ENCODE measurements around the gene ZNF737. TPM values are rescaled to one million over a fixed set of nuclear protein-coding genes. Genes with fewer than 3 reads are reported as not detected.
"Not testable (repeated sequence)": the region's sequence is repeated elsewhere in the genome, so short reads cannot be mapped to it uniquely, and the experiment has no call there.

Gene ZNF737
- 10 to 100 TPM; 10.3 to 49.7 (median 31.9) TPM for polyA plus RNA-seq (ENCODE audit: low read depth in 6 of 6)

- peak; percentile 86 for DNase-seq
- Mint-ChIP-seq H3K4me3 (peak within 1 kb of the TSS; percentile 96 to 100 (median 99)), H3K9me3 (peaks cover 0 to 74% (median 61%) of the 10 kb centered on the region in 7 donors), H3K27me3 (no peaks in the 10 kb centered on the region), H3K36me3 (peaks cover 40 to 43% of the 10 kb centered on the region in 2 donors), H3K4me1 (peaks cover 16 to 39% (median 28%) of the 10 kb centered on the region in 3 donors), H3K27ac (peak within 1 kb of the TSS; percentile 98 to 100 (median 100))
- peak; percentile 81 to 83 for ATAC-seq (ENCODE audit: low read depth in 2 of 2)
Measured at GRCh38 chr19:20565321-20566018, at the start of gene ZNF737. Gene ZNF737, minus strand, starts transcription at chr19:20565781. Its CDS starts 141 bp downstream, at chr19:20565640.

GRCh38 chr19:20614971-20615370, 49.4 kb upstream of the ZNF737 start:
- H3K9me3 Mint-ChIP-seq = peaks cover 17 to 85% (median 58%) of the 10 kb centered on the region in 7 donors
- not testable (repeated sequence) for H3K27ac Mint-ChIP-seq; H3K4me1 Mint-ChIP-seq; ATAC-seq (ENCODE audit: low read depth in 2 of 2); H3K27me3 Mint-ChIP-seq; DNase-seq; H3K4me3 Mint-ChIP-seq
- H3K36me3 Mint-ChIP-seq = peaks cover 20 to 22% of the 10 kb centered on the region in 2 donors

GRCh38 chr19:20612711-20613316, 47.2 kb upstream of the ZNF737 start:
- peaks cover 17 to 87% (median 51%) of the 10 kb centered on the region in 7 donors for H3K9me3 Mint-ChIP-seq

GRCh38 chr19:20611866-20612265, 46.3 kb upstream of the ZNF737 start:
- peaks cover 20 to 22% of the 10 kb centered on the region in 2 donors for H3K36me3 Mint-ChIP-seq
- H3K4me1 Mint-ChIP-seq = no peaks in the 10 kb centered on the region
- no peaks in the 10 kb centered on the region for H3K27me3 Mint-ChIP-seq
- H3K9me3 Mint-ChIP-seq = peaks cover 17 to 85% (median 42%) of the 10 kb centered on the region in 7 donors
- H3K27ac Mint-ChIP-seq = no peak overlapping the region
- DNase-seq = no peak
- ATAC-seq (ENCODE audit: low read depth in 2 of 2) = no peak
- no peak overlapping the region for H3K4me3 Mint-ChIP-seq

More at GRCh38 chr19:20612711-20613316, 47.2 kb upstream of the ZNF737 start:
- Mint-ChIP-seq H3K4me3 (peak overlapping the region in 1 of 8 donors; percentile 12), H3K27ac (peak overlapping the region in 1 of 6 donors; percentile 22), H3K4me1 (no peaks in the 10 kb centered on the region), H3K36me3 (peaks cover 20 to 22% of the 10 kb centered on the region in 2 donors), H3K27me3 (no peaks in the 10 kb centered on the region)
- DNase-seq (no peak), ATAC-seq (ENCODE audit: low read depth in 2 of 2) (no peak)

GRCh38 chr19:20607943-20608342, 42.4 kb upstream of the ZNF737 start:
- no peaks in the 10 kb centered on the region for H3K4me1 Mint-ChIP-seq
- no peaks in the 10 kb centered on the region for H3K27me3 Mint-ChIP-seq
- ATAC-seq (ENCODE audit: low read depth in 2 of 2) (no peak), DNase-seq (no peak)
- H3K9me3 Mint-ChIP-seq = peaks cover 6 to 62% (median 32%) of the 10 kb centered on the region in 7 donors
- no peak overlapping the region for H3K4me3 Mint-ChIP-seq
- peaks cover 9 to 15% of the 10 kb centered on the region in 2 donors for H3K36me3 Mint-ChIP-seq
- no peak overlapping the region for H3K27ac Mint-ChIP-seq

- DNase-seq = no peak
- Mint-ChIP-seq H3K27me3 (no peaks in the 10 kb centered on the region), H3K4me1 (peaks cover 12 to 30% (median 16%) of the 10 kb centered on the region in 3 donors), H3K27ac (no peak overlapping the region), H3K4me3 (no peak overlapping the region), H3K9me3 (peaks cover 0 to 88% (median 81%) of the 10 kb centered on the region in 7 donors), H3K36me3 (peaks cover 53 to 67% of the 10 kb centered on the region in 2 donors)
- no peak for ATAC-seq (ENCODE audit: low read depth in 2 of 2)
Measured at GRCh38 chr19:20558571-20558970, 7.0 kb downstream of the ZNF737 start.

- Mint-ChIP-seq H3K9me3 (peaks cover 0 to 88% (median 86%) of the 10 kb centered on the region in 7 donors), H3K4me1 (peaks cover 11 to 27% (median 16%) of the 10 kb centered on the region in 3 donors), H3K27me3 (no peaks in the 10 kb centered on the region), H3K4me3 (no peak overlapping the region), H3K27ac (no peak overlapping the region), H3K36me3 (peaks cover 52 to 70% of the 10 kb centered on the region in 2 donors)
- ATAC-seq (ENCODE audit: low read depth in 2 of 2) = no peak
- DNase-seq = no peak
Measured at GRCh38 chr19:20558011-20558410, 7.6 kb downstream of the ZNF737 start.

- H3K9me3 Mint-ChIP-seq = peaks cover 12 to 86% (median 75%) of the 10 kb centered on the region in 7 donors
Measured at GRCh38 chr19:20544667-20545333, 20.8 kb downstream of the ZNF737 start.

GRCh38 chr19:20530303-20530702, 35.3 kb downstream of the ZNF737 start:
- Mint-ChIP-seq H3K9me3 (peaks cover 0 to 71% (median 64%) of the 10 kb centered on the region in 7 donors), H3K36me3 (peaks cover 0 to 28% of the 10 kb centered on the region in 2 donors)
- H3K4me3 Mint-ChIP-seq; H3K4me1 Mint-ChIP-seq; DNase-seq; ATAC-seq (ENCODE audit: low read depth in 2 of 2); H3K27ac Mint-ChIP-seq; H3K27me3 Mint-ChIP-seq: not testable (repeated sequence)

More at GRCh38 chr19:20544667-20545333, 20.8 kb downstream of the ZNF737 start:
- H3K27ac Mint-ChIP-seq = peak overlapping the region in 1 of 6 donors; percentile 6
- H3K27me3 Mint-ChIP-seq; DNase-seq; H3K4me1 Mint-ChIP-seq; ATAC-seq (ENCODE audit: low read depth in 2 of 2): not testable (repeated sequence)
- H3K4me3 Mint-ChIP-seq = peak overlapping the region in 1 of 8 donors; percentile 4
- H3K36me3 Mint-ChIP-seq = peaks cover 49 to 58% of the 10 kb centered on the region in 2 donors

- ATAC-seq (ENCODE audit: low read depth in 2 of 2) (no peak), DNase-seq (no peak)
- H3K27ac Mint-ChIP-seq = no peak overlapping the region
- no peak overlapping the region for H3K4me3 Mint-ChIP-seq
- H3K27me3 Mint-ChIP-seq = no peaks in the 10 kb centered on the region
- H3K36me3 Mint-ChIP-seq = peaks cover 5% of the 10 kb centered on the region in 2 donors
- H3K4me1 Mint-ChIP-seq = no peaks in the 10 kb centered on the region
- peaks cover 4 to 62% (median 45%) of the 10 kb centered on the region in 7 donors for H3K9me3 Mint-ChIP-seq
Measured at GRCh38 chr19:20513189-20513904, 52.2 kb downstream of the ZNF737 start.

- no peak overlapping the region for H3K27ac Mint-ChIP-seq
- no peaks in the 10 kb centered on the region for H3K27me3 Mint-ChIP-seq
- H3K4me1 Mint-ChIP-seq = no peaks in the 10 kb centered on the region
- ATAC-seq (ENCODE audit: low read depth in 2 of 2) (no peak), DNase-seq (no peak)
- peaks cover 9 to 68% (median 42%) of the 10 kb centered on the region in 7 donors for H3K9me3 Mint-ChIP-seq
- H3K36me3 Mint-ChIP-seq = peaks cover 0 to 14% of the 10 kb centered on the region in 2 donors
- H3K4me3 Mint-ChIP-seq = no peak overlapping the region
Measured at GRCh38 chr19:20503476-20503875, 62.1 kb downstream of the ZNF737 start.

All from naive B cell (primary cell).